DOHH2 (cell line): ENCODE data around the gene GPR160.

ENCODE experiments used
- CTCF ChIP-seq: fragments of 200-600 bp; sonication (generic); IDR thresholded peaks from one replicate; pipeline ENCODE4 v1.5.1; 2014; ENCODE audit warnings: antibody characterized with exemption, mild to moderate bottlenecking, low read depth, low read length; ENCODE audit not compliant: poor library complexity, severe bottlenecking
- EZH2phosphoT487 ChIP-seq: fragments of 200-600 bp; sonication (generic); IDR thresholded peaks from 2 replicates; pipeline ENCODE4 v1.6.1; 2017; ENCODE audit warnings: borderline replicate concordance, mild to moderate bottlenecking, antibody characterized with exemption, low read length, moderate library complexity, mixed read lengths

DNA sequence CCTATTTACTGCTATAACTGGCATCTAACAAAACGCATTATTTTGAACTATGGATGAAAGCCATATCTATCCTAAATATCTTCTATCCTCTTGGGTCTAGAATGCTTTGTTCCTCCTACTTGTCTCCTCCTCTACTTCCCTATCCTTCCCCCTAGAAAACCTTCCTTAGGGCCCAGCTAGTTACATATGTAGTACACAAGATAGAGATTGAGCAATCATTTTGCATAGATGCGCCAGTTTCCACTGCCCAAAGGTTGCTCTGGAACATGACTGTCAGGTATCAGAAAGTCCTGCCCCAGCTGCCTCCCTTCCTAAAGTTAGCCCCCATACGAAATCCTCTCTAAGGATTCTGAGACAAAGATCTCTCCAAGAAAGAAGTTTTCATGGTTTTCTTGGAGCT lies 55.1 kb downstream of the GPR160 start:
- no peak for TF ChIP-seq CTCF
- no peak for TF ChIP-seq EZH2phosphoT487
